ENCODE results near the gene PSMB11.
A peak's percentile ranks its signal among the peaks of the same experiment; 100 is the strongest.

The PSMB11 gene

DNA sequence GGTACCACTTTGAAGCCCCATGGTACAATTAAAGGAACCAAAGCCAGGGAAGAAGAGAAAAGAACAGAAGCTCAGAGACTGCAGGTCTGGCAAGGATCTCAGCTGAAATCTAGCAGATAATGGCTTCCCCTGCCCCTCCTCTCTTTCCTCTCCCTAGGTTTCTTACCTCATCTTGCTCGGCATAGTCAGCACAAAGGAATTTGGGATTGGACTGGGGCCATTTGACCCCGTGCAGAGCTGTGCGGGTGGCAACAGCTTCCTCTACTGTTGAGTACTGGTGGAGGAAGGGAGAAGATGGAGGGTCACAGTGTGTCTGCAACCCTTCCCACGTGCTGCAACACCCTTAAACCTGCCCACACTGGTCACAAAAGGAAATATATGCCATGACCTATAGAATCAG is 20.0 kb downstream of the PSMB11 start:
- no peak for DNase-seq

DNA sequence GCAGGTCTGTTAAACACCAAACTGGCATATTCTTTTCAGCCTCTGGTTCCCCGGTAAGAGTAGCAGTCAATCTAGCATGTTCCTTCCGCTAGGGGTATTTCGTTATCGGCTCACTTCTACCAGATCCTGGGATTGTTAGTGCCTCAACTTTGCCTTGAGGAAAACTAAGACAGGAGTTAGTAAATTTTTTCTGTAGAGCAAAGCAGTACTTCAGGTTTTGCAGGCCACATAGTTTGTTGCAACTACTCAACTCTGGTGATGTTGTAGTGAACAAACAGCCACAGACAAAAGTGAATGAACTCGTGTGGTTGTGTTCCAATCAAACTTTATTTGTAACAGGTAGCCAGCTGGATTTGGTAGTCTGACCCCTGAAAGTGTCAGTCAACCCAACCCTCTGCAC is 21.6 kb downstream of the PSMB11 start:
- no peak for DNase-seq

DNA sequence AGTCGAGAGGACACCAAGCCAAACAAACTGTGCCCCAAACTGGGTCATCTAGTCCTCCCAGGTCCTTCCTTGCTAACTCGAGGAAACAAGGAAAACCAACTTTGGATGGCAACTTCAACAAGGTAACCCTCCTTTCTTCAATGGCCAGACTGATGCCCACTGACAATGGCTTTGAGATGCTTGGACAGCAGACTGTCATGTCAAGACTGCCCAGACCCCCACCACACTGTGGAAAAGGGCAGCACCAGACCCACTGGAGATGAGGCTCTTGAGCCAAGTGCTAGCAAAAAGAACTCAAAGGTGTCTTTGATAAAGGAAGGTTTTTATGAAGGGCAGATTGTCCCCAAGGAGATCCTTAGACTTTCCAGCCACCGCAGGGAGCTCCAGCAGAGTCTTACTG is 24.4 kb downstream of the PSMB11 start:
- DNase-seq: no peak

DNA sequence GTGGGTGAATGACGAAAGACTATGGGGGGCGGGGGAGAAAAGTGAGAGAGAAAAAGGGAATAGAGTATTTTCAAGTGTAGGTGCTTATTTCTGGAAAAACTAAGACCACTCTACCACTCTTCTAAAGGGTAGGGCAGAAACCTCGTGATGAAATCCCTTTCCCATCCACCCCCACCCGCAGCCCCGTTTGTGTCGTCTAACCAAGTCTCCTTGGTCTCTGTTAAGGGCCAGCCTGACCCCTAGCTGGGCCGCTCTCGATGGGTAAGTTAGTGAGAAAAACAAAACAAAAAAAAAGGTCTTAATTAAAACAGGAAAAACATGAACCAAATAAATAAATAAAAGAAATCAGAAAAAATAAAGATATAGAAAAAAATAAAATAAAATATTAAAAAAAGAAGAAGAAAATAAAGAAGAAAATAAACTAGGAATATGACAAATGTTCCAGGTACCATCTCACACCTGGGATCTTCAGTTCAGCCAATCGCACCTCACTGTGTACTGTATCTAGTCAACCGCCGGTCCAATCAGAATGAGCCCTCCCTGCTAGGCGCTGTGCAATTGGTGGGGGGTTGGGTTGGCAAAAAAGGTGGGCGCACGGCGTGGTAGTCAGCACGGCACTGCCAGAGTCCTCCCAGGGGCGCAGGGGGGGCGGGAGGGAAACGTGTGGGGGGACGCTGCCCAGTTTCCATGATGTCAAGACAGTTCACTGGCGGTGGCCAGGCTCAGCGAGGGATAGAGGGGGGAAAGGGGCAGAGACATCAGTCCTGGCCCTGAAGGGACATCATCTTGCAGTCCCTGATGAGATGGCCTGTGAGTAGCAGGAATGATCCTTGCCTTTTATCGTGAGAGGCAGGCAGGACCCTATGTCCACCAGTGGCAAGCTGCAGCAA is 25.1 kb downstream of the PSMB11 start:
- no peak for DNase-seq

DNA sequence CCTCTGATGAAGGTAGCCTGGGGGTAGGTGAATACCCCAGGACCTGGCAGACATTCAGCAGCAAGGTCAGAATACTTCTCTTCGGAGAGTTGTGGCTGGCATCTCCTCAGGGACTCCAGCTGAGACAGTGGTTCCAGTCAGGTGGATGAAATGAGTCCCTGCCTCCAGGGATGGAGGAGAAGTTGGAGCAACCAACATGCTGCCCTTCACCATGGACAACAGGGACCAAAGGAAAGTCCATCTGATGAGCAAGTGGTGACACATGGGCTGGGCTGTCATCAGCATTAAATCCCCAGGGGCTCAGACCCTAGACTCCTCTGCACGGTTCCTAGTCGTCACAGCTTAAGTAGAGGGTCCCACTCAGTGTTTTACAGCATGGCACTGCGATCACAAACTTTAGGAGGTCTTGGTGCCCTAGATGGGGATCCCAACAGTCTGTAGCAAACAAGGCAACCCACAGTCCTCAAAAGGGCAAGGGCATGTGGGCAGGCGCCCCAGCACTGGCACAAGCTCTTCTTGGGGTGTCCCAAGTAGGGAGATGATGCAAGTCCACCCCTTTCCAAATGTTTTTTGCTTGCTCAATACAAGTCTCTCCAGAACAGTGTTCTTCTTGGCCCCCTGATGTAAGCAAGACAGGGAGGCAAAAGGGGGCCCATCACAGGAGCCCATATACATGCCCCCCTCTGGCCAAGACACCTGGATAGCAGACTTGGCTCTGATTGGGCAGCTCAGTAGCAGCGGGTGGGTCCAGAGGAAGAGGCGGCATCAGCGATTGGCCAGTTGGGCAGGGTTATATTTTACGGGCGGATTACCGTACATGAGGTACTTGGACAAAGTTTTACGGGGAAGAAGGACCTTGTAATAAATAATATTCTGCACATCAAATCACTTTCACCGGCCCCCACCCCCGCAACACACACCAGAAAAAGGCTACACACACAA is 26.1 kb downstream of the PSMB11 start:
- no peak for DNase-seq

DNA sequence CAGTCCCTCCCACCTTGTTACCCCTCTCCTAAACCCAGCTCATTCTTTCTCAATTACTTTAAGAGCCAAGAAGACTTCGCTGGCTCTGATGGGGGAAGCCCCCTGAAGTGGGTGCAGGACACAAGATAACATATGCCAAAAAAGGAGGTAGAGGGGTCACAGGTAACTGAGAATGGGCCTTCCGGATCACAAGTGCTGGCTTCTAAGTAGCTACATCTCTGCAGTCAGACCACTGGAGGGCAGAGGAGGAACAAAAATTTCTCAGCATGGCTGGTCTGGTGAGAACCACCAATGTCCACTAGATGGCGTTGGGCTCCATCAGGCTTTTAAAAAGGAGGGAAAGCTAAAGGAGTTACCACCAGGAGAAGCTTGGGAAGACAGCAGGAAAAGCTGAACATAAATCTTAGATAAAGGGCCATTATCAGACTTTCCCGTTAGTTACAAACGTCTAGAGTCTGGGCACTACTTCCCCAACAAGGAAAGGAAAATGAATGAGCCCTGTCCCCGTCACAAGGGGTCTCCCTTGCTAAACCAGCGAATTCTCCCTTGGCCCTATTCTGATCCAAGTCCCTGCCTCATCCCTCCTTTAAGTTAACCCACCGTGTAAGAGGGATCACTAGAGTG is 26.9 kb downstream of the PSMB11 start:
- DNase-seq: peak; percentile 59

DNA sequence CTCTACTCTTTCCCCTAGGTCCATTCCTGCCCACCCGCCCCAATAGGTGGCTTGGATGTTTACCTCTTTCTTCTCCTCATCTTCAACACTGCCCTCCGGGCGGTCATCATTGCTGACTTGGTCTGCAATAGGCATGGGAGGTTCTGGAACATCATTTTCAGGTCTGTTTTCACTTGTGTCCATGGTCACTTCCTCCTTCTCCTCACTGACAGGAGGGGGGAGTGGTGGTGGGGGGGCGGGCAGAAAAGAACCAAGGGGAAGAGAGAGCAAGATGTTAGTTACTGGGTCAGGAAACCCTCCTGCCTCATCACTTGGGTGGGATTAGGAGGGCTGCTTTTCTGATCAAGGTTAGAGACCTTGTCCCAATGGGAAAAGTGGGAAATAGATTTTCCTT is 27.4 kb downstream of the PSMB11 start:
- DNase-seq: no peak

DNA sequence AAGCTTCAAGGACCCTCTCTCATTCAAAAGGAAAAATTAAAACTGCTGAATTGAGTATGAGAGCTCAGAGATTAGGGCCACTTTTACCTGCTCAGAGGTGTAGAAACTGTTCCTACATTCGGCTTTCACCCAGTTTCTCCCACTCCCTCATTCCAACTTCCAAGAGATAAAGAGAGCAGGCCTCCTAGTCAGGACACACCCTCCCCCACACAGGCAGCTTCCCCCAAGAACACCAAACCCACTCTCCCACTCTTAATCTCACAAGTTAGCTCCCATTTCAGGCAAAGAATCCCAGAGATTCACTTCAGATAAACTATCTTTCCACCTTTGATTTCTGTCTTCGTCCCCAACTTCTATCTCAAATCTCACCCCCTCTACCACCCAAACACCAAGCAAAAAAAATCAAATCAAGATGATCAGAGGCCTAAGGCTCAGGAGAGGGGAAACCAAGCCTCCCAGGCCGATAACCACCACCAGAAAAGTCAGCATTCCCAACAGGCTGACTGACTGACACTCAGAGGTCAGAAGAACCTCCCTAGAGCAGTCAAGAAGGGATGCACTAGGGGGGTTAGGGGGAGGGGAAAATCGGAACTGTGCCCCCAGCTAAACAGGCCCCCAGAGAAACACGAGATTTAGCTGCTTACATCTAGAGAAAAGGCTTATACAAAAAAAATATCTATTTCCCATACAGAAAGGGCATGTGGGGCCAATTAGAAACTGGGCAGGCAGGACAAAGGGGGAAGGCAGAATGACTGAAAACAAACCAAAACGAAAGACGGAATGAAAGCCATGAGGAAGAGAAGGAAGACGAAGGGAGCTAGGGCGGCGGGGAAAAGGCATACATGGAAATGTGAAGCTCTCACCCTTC is 28.5 kb downstream of the PSMB11 start:
- DNase-seq: no peak

DNA sequence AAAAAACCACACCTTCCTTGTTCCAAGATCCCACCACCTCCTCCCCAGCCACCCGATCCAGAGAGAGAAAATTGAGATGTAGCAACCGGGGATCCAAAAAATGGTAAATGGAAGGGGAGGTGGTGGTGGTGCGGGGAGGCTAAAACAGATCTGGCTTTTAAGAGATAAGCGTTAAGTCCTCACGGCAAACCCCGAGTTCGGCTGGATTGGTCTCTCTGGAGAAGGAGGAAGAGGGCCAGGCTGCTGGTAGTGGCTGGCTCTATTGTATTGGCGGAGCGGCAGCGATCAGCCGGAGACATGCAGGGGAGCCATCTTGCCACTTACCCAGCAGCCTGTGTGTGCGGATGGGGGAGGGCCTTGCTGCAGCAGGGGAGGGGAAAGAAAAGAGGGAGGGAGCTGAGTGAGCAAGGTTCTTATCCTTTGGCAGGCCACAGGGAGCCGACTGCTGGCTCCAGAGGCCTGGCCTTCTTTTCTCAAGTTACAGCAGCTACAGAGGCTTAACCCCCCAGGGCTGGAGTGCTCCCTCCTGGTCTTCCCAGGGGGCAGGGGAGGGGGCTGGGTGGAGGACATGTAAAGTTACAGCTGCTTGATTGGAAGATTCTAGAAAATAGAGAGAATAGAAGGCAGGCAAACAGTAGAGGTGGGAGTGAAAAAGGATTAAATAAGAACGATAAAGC is 29.4 kb downstream of the PSMB11 start:
- DNase-seq: peak; percentile 74

DNA sequence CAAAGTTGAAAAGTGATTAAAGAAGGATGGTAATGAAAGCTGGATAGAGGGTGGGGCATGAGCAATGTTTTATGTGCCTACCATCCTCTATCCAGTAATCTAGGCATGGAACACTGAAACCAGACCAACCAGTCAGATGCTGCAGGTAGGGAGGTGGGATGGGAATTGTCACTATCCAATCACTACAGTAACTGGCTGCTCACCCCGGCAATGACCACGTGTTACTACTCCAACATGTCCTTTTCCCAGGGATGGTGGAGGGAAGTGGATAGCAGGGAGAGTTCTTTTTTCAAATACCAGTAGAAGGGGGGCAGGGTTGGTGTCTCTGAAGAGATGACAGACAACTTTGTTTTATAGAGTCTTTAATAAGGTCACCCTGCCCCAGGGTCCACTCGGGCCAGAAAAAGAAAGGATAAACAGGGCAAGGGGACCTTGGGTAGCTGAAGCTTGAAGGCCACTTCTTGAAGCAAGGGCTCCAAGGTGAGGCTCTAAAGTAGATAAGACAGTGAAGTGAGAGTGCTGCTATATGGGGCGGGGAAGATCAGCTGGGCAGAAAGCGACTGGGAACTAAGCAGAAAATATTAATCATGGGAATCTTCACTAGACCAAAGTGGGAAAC is 30.0 kb downstream of the PSMB11 start:
- no peak for DNase-seq

DNA sequence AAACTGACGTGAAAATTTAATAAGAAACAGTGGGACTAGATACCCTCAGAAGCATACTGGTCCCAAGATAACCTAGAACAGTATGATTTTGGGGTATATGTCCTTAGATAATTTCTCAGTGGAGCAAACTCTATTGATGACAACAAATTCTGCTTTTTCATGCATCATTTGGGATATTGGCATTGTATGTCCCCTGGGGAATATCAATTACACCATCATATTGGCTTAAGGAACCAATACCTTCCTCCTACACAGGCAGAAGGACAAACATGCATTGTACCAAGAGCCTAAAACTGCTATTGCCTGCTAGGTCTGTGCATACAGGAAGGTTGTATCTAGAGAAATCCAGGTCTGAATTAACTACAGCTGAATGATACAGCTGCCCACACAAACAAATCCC is 32.9 kb downstream of the PSMB11 start:
- no peak for DNase-seq

DNA sequence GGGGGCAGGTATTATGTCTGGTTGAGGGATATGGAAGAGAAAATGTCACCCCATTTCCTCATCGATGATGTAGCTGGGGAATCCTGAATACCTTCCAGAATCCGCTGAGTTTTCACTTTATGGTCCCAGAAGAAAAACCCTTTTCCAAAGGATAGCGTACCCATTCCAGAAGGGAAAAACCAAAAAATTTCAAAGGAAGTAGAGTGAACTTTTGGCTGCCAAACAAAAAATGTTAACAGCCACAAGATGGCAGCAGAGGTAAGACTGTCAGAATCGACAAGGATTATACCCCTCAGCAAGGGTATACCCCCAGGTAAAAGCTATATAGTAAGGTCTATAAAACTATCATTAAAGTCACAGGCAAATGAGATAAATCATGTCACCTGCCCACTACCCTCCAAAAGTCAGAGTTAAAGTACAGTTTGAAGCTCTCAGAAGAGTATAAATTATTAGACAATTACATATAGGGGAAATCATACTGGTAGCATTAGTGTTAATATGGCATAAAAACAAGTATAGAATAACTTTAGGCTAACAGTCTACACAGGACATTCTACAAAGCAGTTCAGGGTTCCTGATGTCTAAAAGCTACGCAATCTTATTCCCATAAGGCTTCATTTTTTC is 34.9 kb downstream of the PSMB11 start:
- no peak for DNase-seq

DNA sequence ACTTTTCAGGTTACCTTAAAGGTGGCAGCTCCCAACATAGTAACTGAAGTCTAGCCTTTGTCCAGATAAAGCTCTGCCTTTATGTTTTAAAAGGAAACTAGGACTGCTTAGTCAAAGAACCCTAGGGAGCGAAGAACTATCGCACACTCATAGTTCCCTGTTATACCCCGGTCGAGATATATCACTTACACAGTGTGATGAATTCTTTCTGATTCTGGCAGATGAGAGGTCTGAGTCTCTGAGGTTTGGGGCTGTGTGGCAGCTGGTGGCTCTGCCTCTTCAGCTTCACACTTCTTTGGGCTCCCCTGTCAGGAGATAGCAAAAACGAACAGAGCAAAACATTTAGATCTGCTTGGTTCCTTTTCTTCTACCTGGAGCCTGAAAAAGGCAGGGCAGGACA is 36.0 kb downstream of the PSMB11 start:
- DNase-seq: no peak

DNA sequence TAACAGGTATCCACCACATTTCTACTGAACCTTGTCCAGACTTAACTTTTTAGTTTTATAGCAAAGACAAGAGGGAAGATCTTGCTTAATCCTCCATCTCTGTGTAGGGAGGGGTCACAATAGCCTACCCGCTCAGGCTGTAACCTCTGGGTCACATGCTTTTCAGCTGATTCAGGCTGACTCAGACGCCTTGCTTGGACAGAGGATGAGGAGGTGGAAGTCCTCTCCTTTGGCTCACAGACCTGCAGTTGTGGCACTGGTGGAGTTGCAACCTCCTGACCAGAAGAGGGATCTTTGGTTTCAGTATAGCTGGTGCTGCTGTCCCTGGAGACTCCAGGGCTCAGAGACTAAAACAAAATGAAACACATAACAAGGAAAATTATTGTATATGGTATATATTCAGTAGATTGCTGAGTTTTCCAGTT is 36.7 kb downstream of the PSMB11 start:
- DNase-seq: no peak

DNA sequence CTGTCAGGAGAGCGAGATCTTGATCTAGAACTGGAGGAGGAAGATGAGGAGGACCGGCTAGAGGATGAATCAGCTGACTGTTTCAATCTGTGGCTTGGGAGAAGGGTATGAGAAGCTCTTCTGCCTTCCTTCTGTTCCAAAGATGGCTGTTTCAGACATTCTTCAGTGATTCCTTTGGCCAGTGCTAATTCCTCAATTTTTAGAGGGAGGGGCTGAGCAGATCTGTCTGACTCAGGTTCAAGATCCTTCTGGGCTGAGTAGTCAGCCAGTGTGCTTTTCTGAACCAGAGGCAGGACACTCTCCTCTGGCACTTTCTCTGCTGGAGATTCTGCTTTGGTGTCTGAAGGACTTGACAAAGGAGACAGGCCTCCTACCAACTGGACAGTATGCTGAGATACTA is 37.7 kb downstream of the PSMB11 start:
- DNase-seq: no peak

DNA sequence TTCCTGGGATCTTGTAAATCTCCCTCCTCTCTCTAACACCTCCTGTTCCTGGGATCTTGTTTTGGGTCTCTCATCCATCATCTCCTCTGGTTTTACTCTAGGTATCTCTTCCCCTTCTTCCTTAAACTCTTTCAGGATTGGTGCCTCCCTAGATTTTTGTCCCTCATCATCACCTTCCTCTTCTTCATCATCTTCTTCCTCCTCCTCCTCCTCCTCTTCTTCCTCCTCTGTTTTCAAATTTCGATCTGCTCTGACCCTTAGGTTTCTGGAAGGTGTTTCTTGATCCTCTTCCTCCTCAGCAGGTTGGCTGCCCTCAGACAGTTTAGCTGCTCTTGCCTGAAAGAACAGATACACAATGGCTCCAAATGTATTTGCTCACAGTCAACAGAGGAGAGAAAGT is 38.5 kb downstream of the PSMB11 start:
- DNase-seq: no peak

DNA sequence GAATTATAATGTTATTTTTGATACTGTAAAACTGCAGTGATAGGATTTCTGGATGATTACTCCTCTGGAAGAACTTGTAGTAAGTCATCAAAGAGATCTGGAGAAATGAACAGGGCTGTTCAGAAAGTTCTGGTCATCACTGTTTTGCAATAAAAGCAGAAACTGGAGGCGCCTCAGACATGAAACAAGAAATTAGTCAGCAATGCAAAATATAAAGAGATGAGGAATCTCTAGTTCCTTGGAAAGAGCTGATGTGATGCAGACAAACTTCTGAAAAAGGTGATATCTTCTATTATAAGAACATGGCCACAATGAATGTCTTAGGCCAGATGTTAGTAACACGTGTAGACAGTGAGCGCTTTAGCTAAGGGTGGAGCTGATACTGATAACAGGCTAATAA is 43.4 kb downstream of the PSMB11 start:
- no peak for DNase-seq

DNA sequence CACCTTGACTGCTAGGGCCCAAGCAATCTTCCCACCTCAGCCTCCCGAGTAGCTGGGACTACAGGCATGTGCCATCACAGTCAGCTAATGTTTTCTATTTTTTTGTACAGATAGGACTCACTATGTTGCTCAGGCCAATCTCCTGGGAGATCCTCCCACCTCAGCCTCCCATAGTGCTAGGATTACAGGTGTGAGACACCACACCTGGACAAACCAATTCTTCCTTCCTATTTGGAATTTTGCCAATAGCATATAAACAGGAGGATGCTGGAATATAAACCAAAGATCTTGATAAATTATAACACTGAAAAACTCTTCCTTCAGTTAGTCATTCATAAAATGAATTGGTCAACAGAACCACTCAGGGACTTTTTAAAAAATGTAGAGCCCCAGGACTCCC is 44.6 kb downstream of the PSMB11 start:
- no peak for DNase-seq

DNA sequence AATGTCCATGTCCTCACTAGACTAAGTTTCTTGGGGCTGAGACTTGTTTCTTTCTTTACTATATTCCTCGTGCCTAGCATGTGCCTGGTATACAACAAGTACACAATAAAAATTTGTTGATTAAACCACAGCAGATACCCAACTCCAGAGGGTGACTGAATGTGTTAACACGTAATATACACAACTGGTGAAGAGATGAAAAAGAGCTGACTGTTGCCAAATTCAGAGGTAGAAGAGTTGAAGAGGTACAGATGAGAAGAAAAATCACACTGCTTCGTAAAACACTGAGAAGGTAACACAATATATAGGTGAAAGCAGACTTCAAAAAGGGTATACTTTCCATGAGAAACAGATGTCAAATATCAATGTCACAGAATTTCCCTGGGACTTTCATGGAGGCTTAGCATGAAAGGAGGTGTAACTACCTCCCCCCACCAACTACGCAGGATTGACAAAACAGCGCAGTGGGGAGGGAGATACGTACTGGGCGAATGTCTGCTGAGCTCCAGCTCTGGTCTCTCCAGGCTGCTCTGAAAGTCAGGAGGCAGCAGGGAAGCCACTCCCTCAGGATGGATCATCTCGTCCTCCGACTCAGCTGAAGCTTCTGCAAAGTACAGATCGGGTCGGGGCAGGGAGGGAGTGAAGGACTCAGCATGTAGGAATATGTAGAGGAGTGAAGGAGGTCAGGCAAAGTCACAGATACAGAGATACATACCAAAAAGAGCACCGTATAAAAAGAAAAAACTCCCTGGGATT is 47.7 kb downstream of the PSMB11 start:
- no peak for DNase-seq

DNA sequence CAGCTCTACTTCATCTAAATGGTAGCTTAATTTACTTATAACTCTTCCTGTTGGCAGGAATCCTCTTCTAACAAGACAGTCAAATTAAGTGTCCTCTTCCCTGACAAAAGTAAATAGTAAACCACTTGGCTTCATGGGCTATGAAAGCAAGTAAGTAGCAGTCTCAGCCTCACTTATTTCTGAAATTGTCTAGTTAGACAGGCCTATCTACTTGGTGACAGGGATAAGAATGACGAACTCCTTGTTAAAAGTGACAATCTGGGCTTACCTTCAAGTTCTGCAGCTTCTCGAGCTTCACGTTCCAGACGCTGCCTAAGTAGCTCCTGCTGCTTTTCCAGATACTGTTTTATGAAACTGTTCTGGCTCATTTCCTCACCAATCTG is 48.2 kb downstream of the PSMB11 start:
- DNase-seq: no peak

Measured in activated CD4-positive, CD25-positive, alpha-beta regulatory T cell treated with anti-CD3 and anti-CD28 coated beads, Interleukin-2, amount 50 U/mL, for 72 hours (primary cell).